ENCODE results near the gene PWWP2B.

DNA sequence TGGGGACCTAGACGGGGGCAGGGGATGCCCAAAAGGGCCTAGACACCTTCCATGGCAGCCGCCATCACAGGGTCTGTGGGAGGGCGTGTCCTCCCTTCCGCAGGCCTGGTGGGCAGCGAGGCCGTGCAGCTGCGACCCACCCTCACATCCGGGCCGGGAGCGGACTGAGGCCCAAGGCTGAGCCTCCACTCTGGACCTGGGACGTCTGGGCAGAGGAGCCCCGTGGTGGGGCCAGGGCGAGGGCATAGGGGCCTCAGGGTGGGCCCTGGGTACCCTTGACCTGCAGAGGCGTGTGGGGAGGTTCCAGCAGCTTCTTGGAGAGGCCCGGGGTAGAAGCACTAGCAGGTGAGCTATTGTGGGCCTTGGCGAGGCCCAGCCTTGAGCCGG is 49.2 kb downstream of the PWWP2B start:
- TF ChIP-seq CTCF (IDR thresholded peaks at IDR 0.05) (no peak), POLR2A (IDR thresholded peaks at IDR 0.05) (no peak)

Data from heart left ventricle (tissue), 13 donors.